Measurements from ENCODE around the gene C1orf159. TPM values are rescaled to one million over a fixed set of nuclear protein-coding genes. Genes with fewer than 3 reads are reported as not detected.

The C1orf159 gene
- total RNA-seq, 2 experiments from 2014 or later = 11.1 to 11.3 TPM

GRCh38 chr1:1150100-1150499 is 34.2 kb upstream of the C1orf159 start:
- Histone ChIP-seq H3K9me3 (ENCODE audit: control insufficient read depth in 1 of 2, insufficient read depth in 1 of 2, low read length in 2 of 2) (peaks cover 0 to 28% of the 10 kb centered on the region in 2 experiments), H3K4me3 (ENCODE audit: low read length) (no peak overlapping the region), H3K36me3 (ENCODE audit: insufficient read depth, low read length) (no peaks in the 10 kb centered on the region), H3K27ac (ENCODE audit: low read depth in 1 of 2, low read length in 2 of 2) (no peak overlapping the region), H3K27me3 (ENCODE audit: control insufficient read depth in 1 of 2, insufficient read depth in 2 of 2, low read length in 2 of 2) (no peaks in the 10 kb centered on the region), H3K4me1 (ENCODE audit: insufficient read depth, low read length) (peaks cover 9% of the 10 kb centered on the region)
- no peak overlapping the region for H3K4me3 Mint-ChIP-seq
- TF ChIP-seq CTCF (IDR thresholded peaks at IDR 0.05) = no peak
- intact Hi-C loops (cut with DNase I, micrococcal nuclease) = no loop called here
- H3K4me1 Mint-ChIP-seq (ENCODE audit: low read depth) = no peaks in the 10 kb centered on the region
- ATAC-seq (ENCODE audit: poor library complexity) = no peak
- no peak overlapping the region for H3K27ac Mint-ChIP-seq
- DNase-seq = no peak
- POLR2A ChIA-PET = no interaction called here
- CTCF ChIA-PET = interaction anchor here (0.6 kb wide), 1 partner anchor 37 kb away, joined by 3 read pairs; no protein-coding TSS in a partner anchor
- H3K27me3 Mint-ChIP-seq = no peaks in the 10 kb centered on the region
- no peaks in the 10 kb centered on the region for H3K36me3 Mint-ChIP-seq (ENCODE audit: low read depth)
- H3K9me3 Mint-ChIP-seq = peaks cover 12% of the 10 kb centered on the region

DNA sequence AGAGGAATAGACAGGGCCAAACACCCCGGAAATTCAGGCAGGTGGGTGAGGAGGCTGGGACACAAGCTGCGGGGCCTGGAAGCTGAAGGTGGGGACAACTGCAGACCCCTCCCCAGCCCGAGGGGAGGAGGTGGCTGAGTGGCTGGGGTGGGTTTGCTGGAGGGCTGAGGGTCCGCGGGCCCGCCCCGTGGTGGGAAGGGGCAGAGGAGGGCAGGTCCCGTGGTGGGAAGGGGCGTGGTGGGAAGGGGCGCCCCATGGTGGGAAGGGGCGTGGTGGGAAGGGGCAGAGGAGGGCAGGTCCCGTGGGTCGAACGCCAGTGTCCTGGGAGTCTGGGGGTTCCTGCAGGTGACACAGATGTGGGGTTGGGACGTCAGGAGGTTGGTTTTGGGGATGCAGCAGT is 33.5 kb upstream of the C1orf159 start:
- H3K9me3 Mint-ChIP-seq = peaks cover 11% of the 10 kb centered on the region
- Histone ChIP-seq H3K27me3 (ENCODE audit: control insufficient read depth in 1 of 2, insufficient read depth in 2 of 2, low read length in 2 of 2) (no peaks in the 10 kb centered on the region), H3K36me3 (ENCODE audit: insufficient read depth, low read length) (no peaks in the 10 kb centered on the region), H3K27ac (ENCODE audit: low read depth in 1 of 2, low read length in 2 of 2) (no peak overlapping the region), H3K4me1 (ENCODE audit: insufficient read depth, low read length) (peaks cover 16% of the 10 kb centered on the region), H3K9me3 (ENCODE audit: control insufficient read depth in 1 of 2, insufficient read depth in 1 of 2, low read length in 2 of 2) (peaks cover 0 to 28% of the 10 kb centered on the region in 2 experiments), H3K4me3 (ENCODE audit: low read length) (no peak overlapping the region)
- DNase-seq = no peak
- ChIA-PET CTCF (no interaction called here), POLR2A (no interaction called here)
- no peak overlapping the region for H3K27ac Mint-ChIP-seq
- no peaks in the 10 kb centered on the region for H3K4me1 Mint-ChIP-seq (ENCODE audit: low read depth)
- no peaks in the 10 kb centered on the region for H3K27me3 Mint-ChIP-seq
- TF ChIP-seq CTCF (IDR thresholded peaks at IDR 0.05) = no peak
- no peak for ATAC-seq (ENCODE audit: poor library complexity)
- intact Hi-C loops (cut with DNase I, micrococcal nuclease) = no loop called here
- H3K36me3 Mint-ChIP-seq (ENCODE audit: low read depth) = no peaks in the 10 kb centered on the region
- no peak overlapping the region for H3K4me3 Mint-ChIP-seq

- H3K4me1 Mint-ChIP-seq (ENCODE audit: low read depth) = peaks cover 7% of the 10 kb centered on the region
Measured at GRCh38 chr1:1148569-1148968, 32.7 kb upstream of the C1orf159 start.

More at GRCh38 chr1:1148569-1148968, 32.7 kb upstream of the C1orf159 start:
- intact Hi-C loops (cut with DNase I, micrococcal nuclease) = no loop called here
- TF ChIP-seq CTCF (IDR thresholded peaks at IDR 0.05) = no peak
- no peaks in the 10 kb centered on the region for H3K27me3 Mint-ChIP-seq
- Histone ChIP-seq H3K27me3 (ENCODE audit: control insufficient read depth in 1 of 2, insufficient read depth in 2 of 2, low read length in 2 of 2) (no peaks in the 10 kb centered on the region), H3K4me3 (ENCODE audit: low read length) (no peak overlapping the region), H3K27ac (ENCODE audit: low read depth in 1 of 2, low read length in 2 of 2) (no peak overlapping the region), H3K9me3 (ENCODE audit: control insufficient read depth in 1 of 2, insufficient read depth in 1 of 2, low read length in 2 of 2) (peaks cover 0 to 26% of the 10 kb centered on the region in 2 experiments), H3K36me3 (ENCODE audit: insufficient read depth, low read length) (no peaks in the 10 kb centered on the region), H3K4me1 (ENCODE audit: insufficient read depth, low read length) (peaks cover 24% of the 10 kb centered on the region)
- H3K27ac Mint-ChIP-seq = no peak overlapping the region
- H3K36me3 Mint-ChIP-seq (ENCODE audit: low read depth) = no peaks in the 10 kb centered on the region
- DNase-seq (no peak), ATAC-seq (ENCODE audit: poor library complexity) (no peak)
- H3K9me3 Mint-ChIP-seq = peaks cover 8% of the 10 kb centered on the region
- no peak overlapping the region for H3K4me3 Mint-ChIP-seq
- ChIA-PET CTCF (no interaction called here), POLR2A (no interaction called here)
